ENCODE data around the gene NEAT1.

- no peak for TF ChIP-seq CTCF (IDR thresholded peaks at IDR 0.05)
- TF ChIP-seq POLR2A (IDR thresholded peaks at IDR 0.05; ENCODE audit: low read depth): no peak
Observed at GRCh38 chr11:65430406-65431217, 8.0 kb downstream of the NEAT1 start.

Data from esophagus muscularis mucosa (tissue), 3 donors.